HepG2 (cell line): ENCODE results near the gene UNC93A. TPM values are rescaled to one million over a fixed set of nuclear protein-coding genes. Genes with fewer than 3 reads are reported as not detected.

ENCODE experiments used
- CTCF ChIP-seq: sonication (generic); formaldehyde crosslinking; IDR thresholded peaks from 2 replicates; pipeline ENCODE4 v1.5.0; 2020; ENCODE audit warnings: mild to moderate bottlenecking, missing genetic modification reagents, moderate library complexity
- EHMT2 ChIP-seq: fragments of 200-600 bp; sonication (generic); IDR thresholded peaks from 2 replicates; pipeline ENCODE4 v1.7.0; 2017; ENCODE audit warnings: antibody characterized with exemption, low read depth, low read length, borderline replicate concordance
- ERF ChIP-seq: IDR thresholded peaks from 2 replicates; pipeline ENCODE4 v1.6.1; 2018; ENCODE audit warnings: missing biosample characterization, missing genetic modification reagents
- FOXA1 ChIP-seq, 2 experiments: fragments of 450-650 bp in 1 of 2; sonication (generic) in 1 of 2; formaldehyde crosslinking in 1 of 2; IDR thresholded peaks; 2 replicates each; pipeline versions ENCODE4 v1.4.0 to v1.6.1; 2016 to 2020; ENCODE audit warnings: missing genetic modification reagents in 1 of 2
- JARID2 ChIP-seq: sonication (generic); formaldehyde crosslinking; IDR thresholded peaks from 2 replicates; pipeline ENCODE4 v1.8.1; 2023; ENCODE audit warnings: missing genetic modification reagents, inconsistent platforms; ENCODE audit not compliant: insufficient replicate concordance
- MEIS2 ChIP-seq: sonication (generic); formaldehyde crosslinking; IDR thresholded peaks from 2 replicates; pipeline ENCODE4 v1.9.0; 2021; ENCODE audit warnings: mild to moderate bottlenecking, missing genetic modification reagents
- MTF1 ChIP-seq: sonication (generic); formaldehyde crosslinking; IDR thresholded peaks from 2 replicates; pipeline ENCODE4 v1.5.0; 2020; ENCODE audit warnings: missing genetic modification reagents
- MXI1 ChIP-seq: IDR thresholded peaks from 3 replicates; pipeline ENCODE4 v1.6.1; 2012; ENCODE audit warnings: low read depth, low read length, inconsistent platforms, borderline replicate concordance
- MYNN ChIP-seq: sonication (generic); formaldehyde crosslinking; IDR thresholded peaks from 2 replicates; pipeline ENCODE4 v1.4.0; 2020; ENCODE audit warnings: mild to moderate bottlenecking, low read depth, missing genetic modification reagents
- NFE2L2 ChIP-seq: fragments of 150-350 bp; IDR thresholded peaks from 2 replicates; pipeline ENCODE4 v1.6.1; 2014; ENCODE audit warnings: low read length
- RBFOX2 ChIP-seq: fragments of 200-400 bp; formaldehyde crosslinking; IDR thresholded peaks from 2 replicates; pipeline ENCODE4 v1.6.1; 2017; ENCODE audit warnings: low read depth, mild to moderate bottlenecking, low read length
- REL ChIP-seq: sonication (generic); formaldehyde crosslinking; conservative IDR thresholded peaks from 2 replicates; pipeline ENCODE4 v1.8.0; 2022; ENCODE audit warnings: mild to moderate bottlenecking, missing genetic modification reagents, moderate library complexity
- RFXAP ChIP-seq: sonication (generic); formaldehyde crosslinking; IDR thresholded peaks from 2 replicates; pipeline ENCODE4 v1.4.0; 2020; ENCODE audit warnings: missing genetic modification reagents, borderline replicate concordance
- SMAD9 ChIP-seq: sonication (generic); formaldehyde crosslinking; IDR thresholded peaks from 2 replicates; pipeline ENCODE4 v1.5.1; 2020; ENCODE audit warnings: mild to moderate bottlenecking, missing genetic modification reagents
- SP5 ChIP-seq: IDR thresholded peaks from 2 replicates; pipeline ENCODE4 v1.6.1; 2016; ENCODE audit warnings: low read depth, borderline replicate concordance
- ZNF460 ChIP-seq: sonication (generic); formaldehyde crosslinking; IDR thresholded peaks from 2 replicates; pipeline ENCODE4 v1.5.1; 2020; ENCODE audit warnings: missing genetic modification reagents, mild to moderate bottlenecking, borderline replicate concordance
- ZNF644 ChIP-seq: IDR thresholded peaks from 2 replicates; pipeline ENCODE4 v1.6.1; 2016; ENCODE audit warnings: low read depth
- ZNF703 ChIP-seq: sonication (generic); formaldehyde crosslinking; IDR thresholded peaks from 2 replicates; pipeline ENCODE4 v1.5.1; 2020; ENCODE audit warnings: missing genetic modification reagents, mild to moderate bottlenecking, moderate library complexity, borderline replicate concordance
- polyA plus RNA-seq, 8 experiments: library from polyadenylated mRNA; depleted of rRNA in 3 of 8; stranded (reverse) in 7 of 8; unstranded in 1 of 8; fragments of >200 nt; fragmentation: Illumina TruSeq in 4 of 8; extraction: Trizol in 4 of 8; gene quantifications; 2 replicates each; pipeline versions ENCODE4 v1.2.1 to v1.2.3, GENCODE V29; 2011 to 2016; ENCODE audit warnings: low read depth in 4 of 8, missing spikeins in 1 of 8, mixed read lengths in 1 of 8; ENCODE audit not compliant: insufficient read depth in 1 of 8
- total RNA-seq, 5 experiments: library from RNA; depleted of rRNA; stranded (reverse); fragments of >200 nt; fragmentation: Illumina TruSeq; extraction: Trizol; gene quantifications; 2 replicates each; pipeline ENCODE4 v1.2.3, GENCODE V29; 2016; ENCODE audit warnings: low read depth in 1 of 5
- TF ChIP-seq, protein P1 (sequence below): sonication (generic); formaldehyde crosslinking; IDR thresholded peaks from 2 replicates; pipeline ENCODE4 v1.5.1; 2020; ENCODE audit warnings: missing genetic modification reagents, mild to moderate bottlenecking, borderline replicate concordance
- TF ChIP-seq, protein P2 (sequence below): sonication (generic); formaldehyde crosslinking; IDR thresholded peaks from 2 replicates; pipeline ENCODE4 v1.4.0; 2020; ENCODE audit warnings: missing genetic modification reagents, borderline replicate concordance
- TF ChIP-seq, protein P3 (sequence below): sonication (generic); formaldehyde crosslinking; IDR thresholded peaks from 2 replicates; pipeline ENCODE4 v1.5.0; 2020; ENCODE audit warnings: missing genetic modification reagents, mild to moderate bottlenecking, borderline replicate concordance

The UNC93A gene
- total and polyA plus RNA-seq, 2 of the 13 experiments (the other 11 are each of a cell fraction or from before 2014, with no cell fraction given) = 11.0 to 42.7 TPM

GRCh38 chr6:167341665-167342655 lies 50.8 kb downstream of the UNC93A start (continued):
- TF ChIP-seq MYNN (CRISPR knock-in tag) (no peak), RBFOX2 (no peak), ZNF460 (CRISPR knock-in tag) (peak; percentile 40; the same call in 1 of the 2 replicates), EHMT2 (peak; percentile 69; the same call in 1 of the 2 replicates), SMAD9 (CRISPR knock-in tag) (no peak), RFXAP (peak; percentile 75; the same call in 1 of the 2 replicates), ZNF703 (CRISPR knock-in tag) (peak; percentile 86), SP5 (CRISPR knock-in tag) (peak; percentile 82), CTCF (CRISPR knock-in tag) (0 out of 2 replicates have a peak, but pooled peaks have one; percentile 20), JARID2 (CRISPR knock-in tag) (peak; percentile 75), MTF1 (CRISPR knock-in tag) (no peak), MEIS2 (CRISPR knock-in tag) (peak; percentile 100), NFE2L2 (no peak), MXI1 (peak; percentile 66; the same call in 1 of the 3 replicates), ZNF644 (CRISPR knock-in tag) (peak; percentile 72), REL (CRISPR knock-in tag) (no peak), FOXA1 (IDR thresholded peaks at IDR 0.05) (peak; percentile 94), FOXA1 (CRISPR knock-in tag; IDR thresholded peaks at IDR 0.05) (peak; percentile 98), ERF (CRISPR knock-in tag) (peak; percentile 97)
- TF ChIP-seq, protein P1, sequence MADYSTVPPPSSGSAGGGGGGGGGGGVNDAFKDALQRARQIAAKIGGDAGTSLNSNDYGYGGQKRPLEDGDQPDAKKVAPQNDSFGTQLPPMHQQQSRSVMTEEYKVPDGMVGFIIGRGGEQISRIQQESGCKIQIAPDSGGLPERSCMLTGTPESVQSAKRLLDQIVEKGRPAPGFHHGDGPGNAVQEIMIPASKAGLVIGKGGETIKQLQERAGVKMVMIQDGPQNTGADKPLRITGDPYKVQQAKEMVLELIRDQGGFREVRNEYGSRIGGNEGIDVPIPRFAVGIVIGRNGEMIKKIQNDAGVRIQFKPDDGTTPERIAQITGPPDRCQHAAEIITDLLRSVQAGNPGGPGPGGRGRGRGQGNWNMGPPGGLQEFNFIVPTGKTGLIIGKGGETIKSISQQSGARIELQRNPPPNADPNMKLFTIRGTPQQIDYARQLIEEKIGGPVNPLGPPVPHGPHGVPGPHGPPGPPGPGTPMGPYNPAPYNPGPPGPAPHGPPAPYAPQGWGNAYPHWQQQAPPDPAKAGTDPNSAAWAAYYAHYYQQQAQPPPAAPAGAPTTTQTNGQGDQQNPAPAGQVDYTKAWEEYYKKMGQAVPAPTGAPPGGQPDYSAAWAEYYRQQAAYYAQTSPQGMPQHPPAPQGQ (CRISPR knock-in tag) = peak; percentile 53; the same call in 1 of the 2 replicates
- TF ChIP-seq, protein P2, sequence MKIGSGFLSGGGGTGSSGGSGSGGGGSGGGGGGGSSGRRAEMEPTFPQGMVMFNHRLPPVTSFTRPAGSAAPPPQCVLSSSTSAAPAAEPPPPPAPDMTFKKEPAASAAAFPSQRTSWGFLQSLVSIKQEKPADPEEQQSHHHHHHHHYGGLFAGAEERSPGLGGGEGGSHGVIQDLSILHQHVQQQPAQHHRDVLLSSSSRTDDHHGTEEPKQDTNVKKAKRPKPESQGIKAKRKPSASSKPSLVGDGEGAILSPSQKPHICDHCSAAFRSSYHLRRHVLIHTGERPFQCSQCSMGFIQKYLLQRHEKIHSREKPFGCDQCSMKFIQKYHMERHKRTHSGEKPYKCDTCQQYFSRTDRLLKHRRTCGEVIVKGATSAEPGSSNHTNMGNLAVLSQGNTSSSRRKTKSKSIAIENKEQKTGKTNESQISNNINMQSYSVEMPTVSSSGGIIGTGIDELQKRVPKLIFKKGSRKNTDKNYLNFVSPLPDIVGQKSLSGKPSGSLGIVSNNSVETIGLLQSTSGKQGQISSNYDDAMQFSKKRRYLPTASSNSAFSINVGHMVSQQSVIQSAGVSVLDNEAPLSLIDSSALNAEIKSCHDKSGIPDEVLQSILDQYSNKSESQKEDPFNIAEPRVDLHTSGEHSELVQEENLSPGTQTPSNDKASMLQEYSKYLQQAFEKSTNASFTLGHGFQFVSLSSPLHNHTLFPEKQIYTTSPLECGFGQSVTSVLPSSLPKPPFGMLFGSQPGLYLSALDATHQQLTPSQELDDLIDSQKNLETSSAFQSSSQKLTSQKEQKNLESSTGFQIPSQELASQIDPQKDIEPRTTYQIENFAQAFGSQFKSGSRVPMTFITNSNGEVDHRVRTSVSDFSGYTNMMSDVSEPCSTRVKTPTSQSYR = peak; percentile 85; the same call in 1 of the 2 replicates
- TF ChIP-seq, protein P3, sequence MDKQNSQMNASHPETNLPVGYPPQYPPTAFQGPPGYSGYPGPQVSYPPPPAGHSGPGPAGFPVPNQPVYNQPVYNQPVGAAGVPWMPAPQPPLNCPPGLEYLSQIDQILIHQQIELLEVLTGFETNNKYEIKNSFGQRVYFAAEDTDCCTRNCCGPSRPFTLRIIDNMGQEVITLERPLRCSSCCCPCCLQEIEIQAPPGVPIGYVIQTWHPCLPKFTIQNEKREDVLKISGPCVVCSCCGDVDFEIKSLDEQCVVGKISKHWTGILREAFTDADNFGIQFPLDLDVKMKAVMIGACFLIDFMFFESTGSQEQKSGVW (CRISPR knock-in tag) = no peak
